HG03460 (cell line): ENCODE results near the gene LSM3.
"Not testable (repeated sequence)": the region's sequence is repeated elsewhere in the genome, so short reads cannot be mapped to it uniquely, and the experiment has no call there.

Experiments used
- ATAC-seq: cut with Tn5 transposase; IDR thresholded peaks from one replicate; pipeline ENCODE4 v1.9.1; 2021; ENCODE audit not compliant: unreplicated experiment

LSM3 gene

GRCh38 chr3:14218355-14218754 is 39.7 kb downstream of the LSM3 start:
- no peak for ATAC-seq

GRCh38 chr3:14220933-14221332 is 42.3 kb downstream of the LSM3 start:
- no peak for ATAC-seq

GRCh38 chr3:14221902-14222301 is 43.3 kb downstream of the LSM3 start:
- ATAC-seq, result no peak

- no peak for ATAC-seq
Observed at GRCh38 chr3:14222457-14222856, 43.8 kb downstream of the LSM3 start.

- no peak for ATAC-seq
Observed at GRCh38 chr3:14222900-14223594, 44.4 kb downstream of the LSM3 start.

GRCh38 chr3:14223595-14223994 is 45.0 kb downstream of the LSM3 start:
- ATAC-seq, result no peak

- no peak for ATAC-seq
Observed at GRCh38 chr3:14224895-14225294, 46.3 kb downstream of the LSM3 start.

GRCh38 chr3:14225421-14225820 is 46.8 kb downstream of the LSM3 start:
- ATAC-seq, result no peak

GRCh38 chr3:14226351-14226750 is 47.7 kb downstream of the LSM3 start:
- not testable (repeated sequence) for ATAC-seq

GRCh38 chr3:14227856-14228255 is 49.2 kb downstream of the LSM3 start:
- ATAC-seq, result no peak

- no peak for ATAC-seq
Observed at GRCh38 chr3:14228681-14229470, 50.3 kb downstream of the LSM3 start.

- not testable (repeated sequence) for ATAC-seq
Observed at GRCh38 chr3:14229695-14230094, 51.1 kb downstream of the LSM3 start.

- no peak for ATAC-seq
Observed at GRCh38 chr3:14230729-14231128, 52.1 kb downstream of the LSM3 start.

- no peak for ATAC-seq
Observed at GRCh38 chr3:14231145-14231990, 52.8 kb downstream of the LSM3 start.

- no peak for ATAC-seq
Observed at GRCh38 chr3:14231998-14232501, 53.4 kb downstream of the LSM3 start.

- no peak for ATAC-seq
Observed at GRCh38 chr3:14234251-14235002, 55.8 kb downstream of the LSM3 start.

GRCh38 chr3:14235003-14235911 is 56.6 kb downstream of the LSM3 start:
- ATAC-seq, result no peak

GRCh38 chr3:14235912-14236295 is 57.3 kb downstream of the LSM3 start:
- ATAC-seq, result no peak

- no peak for ATAC-seq
Observed at GRCh38 chr3:14236902-14237301, 58.3 kb downstream of the LSM3 start.

- no peak for ATAC-seq
Observed at GRCh38 chr3:14237457-14237856, 58.8 kb downstream of the LSM3 start.
